GM12878 (cell line): Measurements from ENCODE around the gene CCDC24. TPM values are rescaled to one million over a fixed set of nuclear protein-coding genes. Genes with fewer than 3 reads are reported as not detected.

Source experiments
- ATAC-seq: fragments of 200-7000 bp; cut with Tn5 transposase; 3 replicates; pipeline ENCODE4 v1.9.1; 2020; ENCODE audit warnings: mild to moderate bottlenecking, moderate library complexity
- BruUV-seq: library from RNA; stranded (reverse); fragments of 400-500 nt; replicated peaks from 2 replicates; lab custom pipeline; 2021; lab: Mats Ljungman, UMichigan
- CTCF ChIA-PET: fragments of 300-600 bp; sonication (Branson Sonifier 250); formaldehyde crosslinking; extraction: SDS; loops from one replicate; lab custom pipeline; 2021; ENCODE audit warnings: inconsistent platforms; lab: Yijun Ruan, JAX
- POLR2A ChIA-PET: fragments of 350-600 bp; formaldehyde crosslinking; extraction: SDS; loops from one replicate; lab custom pipeline; 2021; ENCODE audit warnings: inconsistent platforms; lab: Charles Lee
- RAD21 ChIA-PET: fragments of 300-600 bp; sonication (Branson Sonifier 250); formaldehyde crosslinking; loops from one replicate; lab custom pipeline; 2023; ENCODE audit warnings: antibody characterized with exemption; ENCODE audit not compliant: unreplicated experiment; lab: Charles Lee
- SMC1A ChIA-PET: fragments of 300-600 bp; sonication (Branson Sonifier 250); formaldehyde crosslinking; loops from one replicate; lab custom pipeline; 2023; ENCODE audit not compliant: unreplicated experiment, uncharacterized antibody; lab: Charles Lee
- DNase-seq: peaks from one replicate; pipeline ENCODE4 v3.0.0-alpha.2; 2011; ENCODE audit warnings: low read depth, low spot score
- FAIRE-seq: peaks from 3 replicates; lab custom pipeline; 2011; peaks lifted over from hg19 to GRCh38; lab: Jason Lieb, UNC
- H2AFZ ChIP-seq: 2 replicates; pipeline ENCODE4 v1.6.0; 2011; ENCODE audit warnings: low read depth, low read length, control low read depth; ENCODE audit not compliant: control insufficient read depth
- H3K27ac ChIP-seq: 2 replicates; pipeline ENCODE4 v1.5.1; 2011; ENCODE audit warnings: control low read depth; ENCODE audit not compliant: control insufficient read depth, insufficient read depth
- H3K27me3 ChIP-seq, 2 experiments: replicated peaks in 1 of 2; 2 replicates each; pipeline versions ENCODE4 v1.6.0 to v1.6.1; 2011; ENCODE audit warnings: low read length in 1 of 2; ENCODE audit not compliant: control insufficient read depth in 2 of 2, insufficient read depth in 2 of 2
- H3K36me3 ChIP-seq, 2 experiments: 2 replicates each; pipeline ENCODE4 v1.5.1; 2011; ENCODE audit warnings: low read length in 1 of 2; ENCODE audit not compliant: control insufficient read depth in 2 of 2, insufficient read depth in 2 of 2
- H3K4me1 ChIP-seq: 2 replicates; pipeline ENCODE4 v1.6.1; 2011; ENCODE audit warnings: mild to moderate bottlenecking, low read length, moderate library complexity, mixed read lengths; ENCODE audit not compliant: control insufficient read depth, insufficient read depth
- H3K4me2 ChIP-seq: 2 replicates; pipeline ENCODE4 v1.6.0; 2011; ENCODE audit warnings: control low read depth; ENCODE audit not compliant: control insufficient read depth, insufficient read depth
- H3K4me3 ChIP-seq: fragments of 200-600 bp; sonication (generic); 2 replicates; pipeline ENCODE4 v1.5.1; 2016
- H3K79me2 ChIP-seq: 2 replicates; pipeline ENCODE4 v1.6.0; 2011; ENCODE audit warnings: low read length; ENCODE audit not compliant: control insufficient read depth, insufficient read depth
- H3K9ac ChIP-seq: 2 replicates; pipeline ENCODE4 v1.8.0; 2011; ENCODE audit warnings: low read length, control low read depth, mixed read lengths; ENCODE audit not compliant: control insufficient read depth, insufficient read depth
- H3K9me3 ChIP-seq: replicated peaks from 3 replicates; pipeline ENCODE4 v1.5.1; 2011; ENCODE audit warnings: mild to moderate bottlenecking, low read length; ENCODE audit not compliant: control insufficient read depth, insufficient read depth
- H4K20me1 ChIP-seq: 2 replicates; pipeline ENCODE4 v1.6.0; 2011; ENCODE audit not compliant: control insufficient read depth, insufficient read depth
- EP300 ChIP-seq, 2 experiments: fragments of 150-350 bp in 1 of 2; IDR thresholded peaks; 2 replicates each; pipeline ENCODE4 v1.6.1; 2011 to 2012; ENCODE audit warnings: low read depth in 2 of 2, low read length in 2 of 2, borderline replicate concordance in 1 of 2, improper control_type of control experiment in 1 of 2, inconsistent platforms in 1 of 2; ENCODE audit not compliant: control insufficient read depth in 1 of 2
- MTA2 ChIP-seq: fragments of 450-650 bp; IDR thresholded peaks from 2 replicates; pipeline ENCODE4 v1.6.1; 2016; ENCODE audit warnings: low read depth, mild to moderate bottlenecking, moderate library complexity
- MYC ChIP-seq: IDR thresholded peaks from 2 replicates; pipeline ENCODE4 v1.6.1; 2011; ENCODE audit warnings: mild to moderate bottlenecking, low read length, moderate library complexity, inconsistent platforms; ENCODE audit not compliant: insufficient read depth, insufficient replicate concordance, insufficient read length, severe bottlenecking
- TAF1 ChIP-seq: IDR thresholded peaks from 2 replicates; pipeline ENCODE4 v1.6.1; 2011; ENCODE audit warnings: mild to moderate bottlenecking, low read depth, low read length, borderline replicate concordance
- USF1 ChIP-seq: IDR thresholded peaks from 2 replicates; pipeline ENCODE4 v1.6.1; 2011; ENCODE audit warnings: borderline replicate concordance, low read depth, mild to moderate bottlenecking, moderate library complexity, mixed read lengths, low read length; ENCODE audit not compliant: insufficient read depth; ENCODE audit errors: extremely low read length
- ZNF207 ChIP-seq: fragments of 450-650 bp; IDR thresholded peaks from 2 replicates; pipeline ENCODE4 v1.6.1; 2014; ENCODE audit warnings: antibody characterized with exemption, mild to moderate bottlenecking, borderline replicate concordance
- WGBS: methylation state at CpG from one replicate; pipeline ENCODE4 v1.1.6; 2016; ENCODE audit warnings: low lambda C conversion rate; ENCODE audit not compliant: insufficient replicate concordance, insufficient coverage; ENCODE audit errors: missing lambda C conversion rate; 5-methylcytosine and 5-hydroxymethylcytosine counted together
- in situ Hi-C: fragments of 300-500 bp; cut with MboI; formaldehyde crosslinking; loops from 9 replicates; pipeline ENCODE4 v1.14.3; 2018; ENCODE audit warnings: mixed read lengths
- intact Hi-C: fragments of 100-400 bp; cut with micrococcal nuclease; formaldehyde crosslinking; loops from one replicate; pipeline ENCODE4 v1.14.2; 2022; ENCODE audit not compliant: unreplicated experiment
- polyA plus RNA-seq, 11 experiments: library from polyadenylated mRNA; depleted of rRNA in 4 of 11; unstranded in 6 of 11; stranded (reverse) in 5 of 11; fragments of >200 nt; fragmentation: Nextera tagmentation in 4 of 11; fragmentation: Illumina TruSeq in 1 of 11; extraction: Ambion mirVana in 4 of 11; extraction: Trizol in 1 of 11; gene quantifications; 1 replicate in 1 of 11; 2 replicates in 10 of 11; pipeline versions ENCODE4 v1.2.1 to v1.2.3, GENCODE V29; 2011 to 2016; ENCODE audit warnings: inconsistent platforms in 2 of 11, missing spikeins in 2 of 11, low read depth in 1 of 11
- total RNA-seq, 4 experiments: library from RNA; depleted of rRNA in 3 of 4; stranded (reverse); fragments of >200 nt in 3 of 4; fragmentation: Illumina TruSeq in 1 of 4; extraction: Trizol in 1 of 4; gene quantifications; 2 replicates each; pipeline versions ENCODE4 v1.2.1 to v1.2.3, GENCODE V29; 2013 to 2021

Gene CCDC24
- total and polyA plus RNA-seq, 10 of the 15 experiments (the other 5 are each of a cell fraction or from before 2014, with no cell fraction given) = 0.18 to 3.1 (median 1.6) TPM; not detected in 1

GRCh38 chr1:43994071-43994470 is 2.7 kb downstream of the CCDC24 start:
- no peaks in the 10 kb centered on the region for H3K36me3 ChIP-seq
- no peak overlapping the region for H3K4me3 ChIP-seq
- H3K27me3 ChIP-seq = no peaks in the 10 kb centered on the region
- no peaks in the 10 kb centered on the region for H3K9me3 ChIP-seq
- no peaks in the 10 kb centered on the region for H4K20me1 ChIP-seq
- TF ChIP-seq USF1 (no peak), TAF1 (no peak), ZNF207 (no peak), EP300 (IDR thresholded peaks at IDR 0.05; ENCODE audit: borderline replicate concordance in 1 of 2, control insufficient read depth in 1 of 2, low read depth in 2 of 2, low read length in 2 of 2) (no peak), MTA2 (no peak), MYC (no peak)
- H2AFZ ChIP-seq = no peak overlapping the region
- WGBS = 60% methylated on average over 7 of the region's 7 CpGs
- peaks cover 17% of the 10 kb centered on the region for H3K4me1 ChIP-seq
- CTCF ChIA-PET = interaction anchor here (0.7 to 4.6 kb wide), 9 partner anchors 9 to 230 kb away, joined by 3 to 25 read pairs (median 4); no protein-coding TSS in a partner anchor
- no peak overlapping the region for H3K27ac ChIP-seq
- H3K4me2 ChIP-seq = no peak overlapping the region
- intact Hi-C loops (loop anchor here (5.0 kb wide), 1 partner anchor 38 kb away; the partner anchor contains the start of gene SLC6A9), in situ Hi-C loops (no loop called here)
- no peaks in the 10 kb centered on the region for H3K79me2 ChIP-seq
- no TSS peak for BruUV-seq
- ATAC-seq = no peak
- SMC1A ChIA-PET = interaction anchor here (0.6 to 2.4 kb wide), 5 partner anchors 11 to 952 kb away, joined by 3 to 8 read pairs (median 4); no protein-coding TSS in a partner anchor
- no peak for FAIRE-seq
- DNase-seq = no peak
- RAD21 ChIA-PET = interaction anchor here (0.6 to 1.8 kb wide), 4 partner anchors 41 to 94 kb away, joined by 3 to 5 read pairs (median 3); no protein-coding TSS in a partner anchor
- POLR2A ChIA-PET = interaction anchor here (0.5 to 1.0 kb wide), 5 partner anchors 14 to 627 kb away, joined by 3 to 5 read pairs (median 3); no protein-coding TSS in a partner anchor
- no peak overlapping the region for H3K9ac ChIP-seq
